HG03558 (cell line): Measurements from ENCODE around the gene DPYSL4.
"Not testable (repeated sequence)": the region's sequence is repeated elsewhere in the genome, so short reads cannot be mapped to it uniquely, and the experiment has no call there.

Source experiments
- ATAC-seq: cut with Tn5 transposase; IDR thresholded peaks from one replicate; pipeline ENCODE4 v1.9.1; 2021; ENCODE audit warnings: moderate number of reproducible peaks; ENCODE audit not compliant: unreplicated experiment; ENCODE audit errors: extremely low read depth

DPYSL4 gene

GRCh38 chr10:132149271-132149670, 37.5 kb upstream of the DPYSL4 start:
- no peak for ATAC-seq

GRCh38 chr10:132149917-132150316, 36.8 kb upstream of the DPYSL4 start:
- no peak for ATAC-seq

GRCh38 chr10:132150777-132151176, 36.0 kb upstream of the DPYSL4 start:
- no peak for ATAC-seq

GRCh38 chr10:132151286-132151950, 35.3 kb upstream of the DPYSL4 start:
- no peak for ATAC-seq

GRCh38 chr10:132151951-132152505, 34.7 kb upstream of the DPYSL4 start:
- no peak for ATAC-seq

- ATAC-seq = no peak
Measured at GRCh38 chr10:132152896-132153580, 33.7 kb upstream of the DPYSL4 start.

- ATAC-seq = no peak
Measured at GRCh38 chr10:132153616-132154217, 33.0 kb upstream of the DPYSL4 start.

GRCh38 chr10:132154440-132154839, 32.3 kb upstream of the DPYSL4 start:
- no peak for ATAC-seq

GRCh38 chr10:132154931-132155330, 31.8 kb upstream of the DPYSL4 start:
- no peak for ATAC-seq

GRCh38 chr10:132155723-132156381, 30.9 kb upstream of the DPYSL4 start:
- ATAC-seq = no peak

- ATAC-seq = no peak
Measured at GRCh38 chr10:132156382-132156781, 30.4 kb upstream of the DPYSL4 start.

GRCh38 chr10:132157101-132157500, 29.6 kb upstream of the DPYSL4 start:
- no peak for ATAC-seq

- ATAC-seq = no peak
Measured at GRCh38 chr10:132158122-132158741, 28.5 kb upstream of the DPYSL4 start.

GRCh38 chr10:132158823-132159222, 27.9 kb upstream of the DPYSL4 start:
- no peak for ATAC-seq

- not testable (repeated sequence) for ATAC-seq
Measured at GRCh38 chr10:132159302-132160230, 27.2 kb upstream of the DPYSL4 start.

- not testable (repeated sequence) for ATAC-seq
Measured at GRCh38 chr10:132160231-132160630, 26.5 kb upstream of the DPYSL4 start.

GRCh38 chr10:132160834-132161622, 25.7 kb upstream of the DPYSL4 start:
- not testable (repeated sequence) for ATAC-seq

GRCh38 chr10:132162021-132162531, 24.7 kb upstream of the DPYSL4 start:
- no peak for ATAC-seq
